PC-3 (cell line): ENCODE measurements around the gene ATP8A2. TPM values are rescaled to one million over a fixed set of nuclear protein-coding genes. Genes with fewer than 3 reads are reported as not detected.

Experiments used
- ATAC-seq: fragments of 200-7000 bp; cut with Tn5 transposase; 2 replicates; pipeline ENCODE4 v1.9.1; 2020; ENCODE audit warnings: mild to moderate bottlenecking, moderate library complexity
- BruUV-seq: library from RNA; stranded (reverse); fragments of 400-500 nt; replicated peaks from 2 replicates; lab custom pipeline; 2021; lab: Mats Ljungman, UMichigan
- CTCF ChIA-PET: fragments of 300-600 bp; sonication (Branson Sonifier 250); formaldehyde crosslinking; loops from one replicate; lab custom pipeline; 2022; ENCODE audit warnings: antibody characterized with exemption; lab: Charles Lee
- POLR2A ChIA-PET: fragments of 300-600 bp; sonication (Branson Sonifier 250); formaldehyde crosslinking; loops from one replicate; lab custom pipeline; 2022; ENCODE audit warnings: antibody characterized with exemption; ENCODE audit not compliant: unreplicated experiment; lab: Charles Lee
- DNase-seq: peaks from one replicate; pipeline ENCODE4 v3.0.0-alpha.2; 2015
- H2AFZ ChIP-seq: fragments of 300-600 bp; sonication (generic); 2 replicates; pipeline ENCODE4 v1.6.0; 2016; ENCODE audit warnings: antibody characterized with exemption, low read length
- H3F3A ChIP-seq: fragments of 300-600 bp; sonication (generic); one replicate; pipeline ENCODE4 v1.6.0; 2017; ENCODE audit warnings: antibody characterized with exemption, low read length, control low read depth, mild to moderate bottlenecking; ENCODE audit not compliant: unreplicated experiment
- H3K27ac ChIP-seq: fragments of 300-600 bp; sonication (generic); 2 replicates; pipeline ENCODE4 v1.5.1; 2016; ENCODE audit warnings: mild to moderate bottlenecking, low read length
- H3K27me3 ChIP-seq: fragments of 300-600 bp; sonication (generic); 2 replicates; pipeline ENCODE4 v1.6.1; 2016; ENCODE audit warnings: low read length, mixed read lengths
- H3K36me3 ChIP-seq: fragments of 300-600 bp; sonication (generic); 2 replicates; pipeline ENCODE4 v1.6.1; 2016; ENCODE audit warnings: low read depth, mixed run types, low read length, mixed read lengths
- H3K4me1 ChIP-seq: fragments of 300-600 bp; sonication (generic); 2 replicates; pipeline ENCODE4 v1.5.1; 2016; ENCODE audit warnings: low read length; ENCODE audit not compliant: insufficient read depth
- H3K4me2 ChIP-seq: fragments of 300-600 bp; sonication (generic); 2 replicates; pipeline ENCODE4 v1.6.0; 2016; ENCODE audit warnings: low read length
- H3K4me3 ChIP-seq: fragments of 300-600 bp; sonication (generic); 2 replicates; pipeline ENCODE4 v1.5.1; 2016; ENCODE audit warnings: mild to moderate bottlenecking, low read length, mixed read lengths
- H3K79me2 ChIP-seq: fragments of 300-600 bp; sonication (generic); 2 replicates; pipeline ENCODE4 v1.6.1; 2017; ENCODE audit warnings: low read length, mixed read lengths
- H3K9ac ChIP-seq: fragments of 300-600 bp; sonication (generic); 2 replicates; pipeline ENCODE4 v1.6.0; 2016; ENCODE audit warnings: mild to moderate bottlenecking, low read length
- H3K9me2 ChIP-seq: fragments of 300-600 bp; sonication (generic); replicated peaks from 2 replicates; pipeline ENCODE4 v1.6.1; 2016; ENCODE audit warnings: mixed run types, low read length, mixed read lengths
- H3K9me3 ChIP-seq: fragments of 300-600 bp; sonication (generic); 2 replicates; pipeline ENCODE4 v1.6.1; 2016; ENCODE audit warnings: low read length, mixed read lengths
- H4K20me1 ChIP-seq: fragments of 300-600 bp; sonication (generic); 2 replicates; pipeline ENCODE4 v1.6.1; 2016; ENCODE audit warnings: low read length, mixed read lengths
- EZH2 ChIP-seq: fragments of 300-600 bp; sonication (generic); IDR thresholded peaks from one replicate; pipeline ENCODE4 v1.6.1; 2017; ENCODE audit warnings: antibody characterized with exemption, mild to moderate bottlenecking, low read length; ENCODE audit not compliant: unreplicated experiment
- EZH2phosphoT487 ChIP-seq: fragments of 300-600 bp; sonication (generic); IDR thresholded peaks from 2 replicates; pipeline ENCODE4 v1.6.1; 2018; ENCODE audit warnings: mild to moderate bottlenecking, antibody characterized with exemption, low read length, borderline replicate concordance
- intact Hi-C: fragments of 100-400 bp; cut with micrococcal nuclease; formaldehyde crosslinking; loops from 2 replicates; pipeline ENCODE4 v1.9.0; 2023
- total RNA-seq: library from RNA; depleted of rRNA; stranded (reverse); fragments of >200 nt; gene quantifications from 2 replicates; pipeline ENCODE4 v1.2.3, GENCODE V29; 2014
- TF ChIP-seq, protein P1 (sequence below): fragments of 300-600 bp; sonication (generic); conservative IDR thresholded peaks from 2 replicates; pipeline ENCODE4 v1.5.1; 2017; ENCODE audit warnings: antibody characterized with exemption, low read depth, mild to moderate bottlenecking, low read length

Gene ATP8A2
- total RNA-seq, 1 experiment from 2014 or later: 0.04 TPM

GRCh38 chr13:26051657-26052311 lies 680.0 kb downstream of the ATP8A2 start, which contains the start of gene SHISA2:
TSS of gene SHISA2 (minus strand) at chr13:26052016. CDS start at chr13:26050975, 1,041 bp downstream.
- Histone ChIP-seq H3K4me2 (peak within 1 kb of the TSS; percentile 83), H3K27ac (no peak within 1 kb of the TSS), H4K20me1 (no peaks in the 10 kb centered on the region), H2AFZ (peak within 1 kb of the TSS; percentile 51), H3K9me3 (no peaks in the 10 kb centered on the region), H3F3A (no peaks in the 10 kb centered on the region), H3K9me2 (no peaks in the 10 kb centered on the region), H3K9ac (peak within 1 kb of the TSS; percentile 51), H3K79me2 (no peaks in the 10 kb centered on the region), H3K4me3 (peak within 1 kb of the TSS; percentile 67), H3K27me3 (no peaks in the 10 kb centered on the region), H3K4me1 (peaks cover 11% of the 10 kb centered on the region), H3K36me3 (no peaks in the 10 kb centered on the region)
- peak; percentile 52 for DNase-seq
- intact Hi-C loops: no loop called here
- TF ChIP-seq, protein P1, sequence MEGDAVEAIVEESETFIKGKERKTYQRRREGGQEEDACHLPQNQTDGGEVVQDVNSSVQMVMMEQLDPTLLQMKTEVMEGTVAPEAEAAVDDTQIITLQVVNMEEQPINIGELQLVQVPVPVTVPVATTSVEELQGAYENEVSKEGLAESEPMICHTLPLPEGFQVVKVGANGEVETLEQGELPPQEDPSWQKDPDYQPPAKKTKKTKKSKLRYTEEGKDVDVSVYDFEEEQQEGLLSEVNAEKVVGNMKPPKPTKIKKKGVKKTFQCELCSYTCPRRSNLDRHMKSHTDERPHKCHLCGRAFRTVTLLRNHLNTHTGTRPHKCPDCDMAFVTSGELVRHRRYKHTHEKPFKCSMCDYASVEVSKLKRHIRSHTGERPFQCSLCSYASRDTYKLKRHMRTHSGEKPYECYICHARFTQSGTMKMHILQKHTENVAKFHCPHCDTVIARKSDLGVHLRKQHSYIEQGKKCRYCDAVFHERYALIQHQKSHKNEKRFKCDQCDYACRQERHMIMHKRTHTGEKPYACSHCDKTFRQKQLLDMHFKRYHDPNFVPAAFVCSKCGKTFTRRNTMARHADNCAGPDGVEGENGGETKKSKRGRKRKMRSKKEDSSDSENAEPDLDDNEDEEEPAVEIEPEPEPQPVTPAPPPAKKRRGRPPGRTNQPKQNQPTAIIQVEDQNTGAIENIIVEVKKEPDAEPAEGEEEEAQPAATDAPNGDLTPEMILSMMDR: no peak
- TF ChIP-seq EZH2phosphoT487: no peak
- no peak for TF ChIP-seq EZH2
- ChIA-PET POLR2A (interaction anchor here (0.7 kb wide), 1 partner anchor 151 kb away, joined by 3 read pairs; no protein-coding TSS in a partner anchor), CTCF (interaction anchor here (1.0 kb wide), 1 partner anchor 10 kb away, joined by 8 read pairs; no protein-coding TSS in a partner anchor)
- BruUV-seq: no TSS peak
- peak; percentile 74 for ATAC-seq

DNA sequence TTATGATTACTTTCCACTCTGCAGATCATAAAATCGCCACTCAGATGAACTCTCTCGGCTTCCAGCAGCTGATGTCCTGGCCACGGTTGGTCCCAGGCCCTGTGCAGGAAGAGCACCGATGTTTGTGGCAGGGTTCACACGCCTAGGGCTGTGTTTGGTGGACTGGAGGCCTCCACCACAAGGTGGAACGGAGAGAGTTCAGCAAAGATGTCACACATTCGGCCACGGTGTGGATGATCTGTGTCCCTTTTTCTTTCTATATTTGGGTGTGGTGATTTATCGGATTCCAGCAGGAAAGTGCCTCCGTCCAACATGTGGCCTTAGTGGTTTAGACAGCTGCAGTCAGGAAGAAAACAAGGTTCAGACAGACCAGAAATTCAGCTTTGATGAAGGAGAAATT lies 680.6 kb downstream of the ATP8A2 start:
- no peak for TF ChIP-seq EZH2phosphoT487
- TF ChIP-seq, protein P1: no peak
- TF ChIP-seq EZH2: no peak
- CTCF ChIA-PET: interaction anchor here (1.0 kb wide), 1 partner anchor 10 kb away, joined by 8 read pairs; no protein-coding TSS in a partner anchor
- Histone ChIP-seq H3K36me3 (no peaks in the 10 kb centered on the region), H3K9me3 (no peaks in the 10 kb centered on the region), H3K27me3 (no peaks in the 10 kb centered on the region), H3K9ac (no peak overlapping the region), H3F3A (no peaks in the 10 kb centered on the region), H3K79me2 (no peaks in the 10 kb centered on the region), H3K4me3 (peak overlapping the region; percentile 67; the same call in 1 of the 2 replicates), H3K27ac (no peak overlapping the region), H2AFZ (peak overlapping the region; percentile 51), H3K4me2 (peak overlapping the region; percentile 83; the same call in 1 of the 2 replicates), H3K9me2 (no peaks in the 10 kb centered on the region), H3K4me1 (peaks cover 11% of the 10 kb centered on the region), H4K20me1 (no peaks in the 10 kb centered on the region)
- no peak for ATAC-seq
- no TSS peak for BruUV-seq
- intact Hi-C loops: no loop called here
- DNase-seq: no peak
- POLR2A ChIA-PET: interaction anchor here (0.7 kb wide), 1 partner anchor 152 kb away, joined by 3 read pairs; no protein-coding TSS in a partner anchor

- Histone ChIP-seq H4K20me1 (no peaks in the 10 kb centered on the region), H3F3A (no peaks in the 10 kb centered on the region), H3K4me1 (peaks cover 8% of the 10 kb centered on the region), H3K4me3 (no peak overlapping the region), H3K9me2 (no peaks in the 10 kb centered on the region), H2AFZ (no peak overlapping the region), H3K36me3 (no peaks in the 10 kb centered on the region), H3K9me3 (no peaks in the 10 kb centered on the region), H3K9ac (no peak overlapping the region), H3K27me3 (no peaks in the 10 kb centered on the region), H3K79me2 (no peaks in the 10 kb centered on the region), H3K4me2 (no peak overlapping the region), H3K27ac (no peak overlapping the region)
- ChIA-PET CTCF (no interaction called here), POLR2A (no interaction called here)
- TF ChIP-seq EZH2phosphoT487 (no peak), EZH2 (no peak)
- TF ChIP-seq, protein P1: no peak
- intact Hi-C loops: no loop called here
- DNase-seq: no peak
- no peak for ATAC-seq
- no TSS peak for BruUV-seq
These were observed 681.7 kb downstream of the ATP8A2 start for GRCh38 chr13:26053418-26053980.
